HL-60 (cell line): ENCODE measurements around the gene VNN1.

ENCODE experiments used
- POLR2AphosphoS5 ChIP-seq: IDR thresholded peaks from 2 replicates; pipeline ENCODE4 v1.6.1; 2012; ENCODE audit warnings: low read depth
- SPI1 ChIP-seq: IDR thresholded peaks from 2 replicates; pipeline ENCODE4 v1.6.1; 2012; ENCODE audit warnings: low read depth, mild to moderate bottlenecking, borderline replicate concordance
- TF ChIP-seq, protein P1 (sequence below): IDR thresholded peaks from one replicate; pipeline ENCODE4 v1.5.1; 2011; ENCODE audit warnings: low read length, control low read depth, inconsistent platforms; ENCODE audit not compliant: insufficient read depth

GRCh38 chr6:132733283-132733682 is 19.4 kb upstream of the VNN1 start:
- TF ChIP-seq, protein P1, sequence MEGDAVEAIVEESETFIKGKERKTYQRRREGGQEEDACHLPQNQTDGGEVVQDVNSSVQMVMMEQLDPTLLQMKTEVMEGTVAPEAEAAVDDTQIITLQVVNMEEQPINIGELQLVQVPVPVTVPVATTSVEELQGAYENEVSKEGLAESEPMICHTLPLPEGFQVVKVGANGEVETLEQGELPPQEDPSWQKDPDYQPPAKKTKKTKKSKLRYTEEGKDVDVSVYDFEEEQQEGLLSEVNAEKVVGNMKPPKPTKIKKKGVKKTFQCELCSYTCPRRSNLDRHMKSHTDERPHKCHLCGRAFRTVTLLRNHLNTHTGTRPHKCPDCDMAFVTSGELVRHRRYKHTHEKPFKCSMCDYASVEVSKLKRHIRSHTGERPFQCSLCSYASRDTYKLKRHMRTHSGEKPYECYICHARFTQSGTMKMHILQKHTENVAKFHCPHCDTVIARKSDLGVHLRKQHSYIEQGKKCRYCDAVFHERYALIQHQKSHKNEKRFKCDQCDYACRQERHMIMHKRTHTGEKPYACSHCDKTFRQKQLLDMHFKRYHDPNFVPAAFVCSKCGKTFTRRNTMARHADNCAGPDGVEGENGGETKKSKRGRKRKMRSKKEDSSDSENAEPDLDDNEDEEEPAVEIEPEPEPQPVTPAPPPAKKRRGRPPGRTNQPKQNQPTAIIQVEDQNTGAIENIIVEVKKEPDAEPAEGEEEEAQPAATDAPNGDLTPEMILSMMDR = no peak
- TF ChIP-seq POLR2AphosphoS5 = no peak
- TF ChIP-seq SPI1 = no peak
